Measurements from ENCODE around the gene SLC31A1.

DNA sequence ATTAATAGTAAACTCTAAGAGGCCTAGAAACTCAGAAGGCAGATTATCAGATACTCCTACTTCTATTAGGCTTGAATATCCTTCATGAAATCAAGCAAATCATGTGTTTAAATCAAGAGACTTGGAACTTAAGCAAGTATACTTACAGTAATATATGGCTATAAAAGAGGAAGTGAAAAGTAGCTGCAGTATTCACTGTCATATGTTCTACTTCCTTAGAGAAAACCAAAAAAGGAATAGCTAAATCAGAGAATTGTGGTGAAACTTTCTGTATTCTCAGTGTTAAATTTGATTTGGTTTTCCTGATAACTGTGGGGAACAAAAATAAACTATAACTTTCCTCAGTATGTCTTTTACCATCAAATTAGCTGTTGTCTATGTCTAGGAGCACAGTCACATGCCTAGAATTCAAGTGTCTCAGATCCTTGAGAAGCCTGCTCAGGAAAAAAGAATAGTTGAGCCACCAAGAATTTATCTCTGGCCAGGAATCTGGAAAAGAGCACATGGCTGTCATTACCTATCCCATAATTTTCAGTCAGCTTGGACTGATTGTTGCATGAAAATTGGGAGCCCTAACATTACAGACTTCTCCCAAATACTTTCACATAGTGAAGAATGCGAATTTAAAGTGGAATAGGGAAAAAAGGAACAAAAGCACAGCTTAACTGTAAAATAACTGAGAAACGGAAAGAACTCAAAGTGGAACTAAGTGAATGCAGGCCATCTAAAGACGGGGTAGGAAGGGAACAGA is 2.0 kb upstream of the SLC31A1 start:
- TF ChIP-seq, protein P1, sequence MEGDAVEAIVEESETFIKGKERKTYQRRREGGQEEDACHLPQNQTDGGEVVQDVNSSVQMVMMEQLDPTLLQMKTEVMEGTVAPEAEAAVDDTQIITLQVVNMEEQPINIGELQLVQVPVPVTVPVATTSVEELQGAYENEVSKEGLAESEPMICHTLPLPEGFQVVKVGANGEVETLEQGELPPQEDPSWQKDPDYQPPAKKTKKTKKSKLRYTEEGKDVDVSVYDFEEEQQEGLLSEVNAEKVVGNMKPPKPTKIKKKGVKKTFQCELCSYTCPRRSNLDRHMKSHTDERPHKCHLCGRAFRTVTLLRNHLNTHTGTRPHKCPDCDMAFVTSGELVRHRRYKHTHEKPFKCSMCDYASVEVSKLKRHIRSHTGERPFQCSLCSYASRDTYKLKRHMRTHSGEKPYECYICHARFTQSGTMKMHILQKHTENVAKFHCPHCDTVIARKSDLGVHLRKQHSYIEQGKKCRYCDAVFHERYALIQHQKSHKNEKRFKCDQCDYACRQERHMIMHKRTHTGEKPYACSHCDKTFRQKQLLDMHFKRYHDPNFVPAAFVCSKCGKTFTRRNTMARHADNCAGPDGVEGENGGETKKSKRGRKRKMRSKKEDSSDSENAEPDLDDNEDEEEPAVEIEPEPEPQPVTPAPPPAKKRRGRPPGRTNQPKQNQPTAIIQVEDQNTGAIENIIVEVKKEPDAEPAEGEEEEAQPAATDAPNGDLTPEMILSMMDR (IDR thresholded peaks at IDR 0.05): no peak
- TF ChIP-seq POLR2A (IDR thresholded peaks at IDR 0.05): no peak

Measured in testis (tissue), 2 donors.